HepG2 (cell line): ENCODE measurements around the gene TDRD9. TPM values are rescaled to one million over a fixed set of nuclear protein-coding genes. Genes with fewer than 3 reads are reported as not detected.
A peak's percentile ranks its signal among the peaks of the same experiment; 100 is the strongest.

ENCODE experiments used
- CCAR2 ChIP-seq: fragments of 200-400 bp; formaldehyde crosslinking; optimal IDR thresholded peaks from 2 replicates; pipeline ENCODE3; 2018; ENCODE audit warnings: low read depth, mild to moderate bottlenecking, low read length, moderate library complexity
- ETV5 ChIP-seq: IDR thresholded peaks from 2 replicates; pipeline ENCODE4 v1.6.1; 2018; ENCODE audit warnings: missing biosample characterization, missing genetic modification reagents, inconsistent platforms, borderline replicate concordance
- KDM6A ChIP-seq: IDR thresholded peaks from 2 replicates; pipeline ENCODE4 v1.6.1; 2016; ENCODE audit warnings: low read depth
- KLF12 ChIP-seq: sonication (generic); formaldehyde crosslinking; IDR thresholded peaks from 2 replicates; pipeline ENCODE4 v1.4.0; 2020; ENCODE audit warnings: missing genetic modification reagents, borderline replicate concordance
- KLF16 ChIP-seq, 2 experiments: sonication (generic) in 1 of 2; formaldehyde crosslinking in 1 of 2; IDR thresholded peaks; 2 replicates each; pipeline versions ENCODE4 v1.6.1 to v1.8.0; 2016 to 2023; ENCODE audit warnings: missing genetic modification reagents in 2 of 2, missing compliant biosample characterization in 1 of 2
- KMT2B ChIP-seq: IDR thresholded peaks from 2 replicates; pipeline ENCODE4 v1.6.1; 2016; ENCODE audit warnings: missing genetic modification reagents, missing compliant biosample characterization
- NKX3-1 ChIP-seq: sonication (generic); formaldehyde crosslinking; IDR thresholded peaks from 2 replicates; pipeline ENCODE4 v1.5.0; 2020; ENCODE audit warnings: missing genetic modification reagents
- SP2 ChIP-seq: sonication (generic); formaldehyde crosslinking; IDR thresholded peaks from 2 replicates; pipeline ENCODE4 v1.5.1; 2020; ENCODE audit warnings: mild to moderate bottlenecking, missing genetic modification reagents
- SPEN ChIP-seq: sonication (generic); formaldehyde crosslinking; IDR thresholded peaks from 2 replicates; pipeline ENCODE4 v1.5.1; 2020; ENCODE audit warnings: low read depth, mild to moderate bottlenecking, missing genetic modification reagents
- ZNF207 ChIP-seq: fragments of 450-650 bp; IDR thresholded peaks from 2 replicates; pipeline ENCODE4 v1.6.1; 2016; ENCODE audit warnings: antibody characterized with exemption, borderline replicate concordance
- ZNF3 ChIP-seq: IDR thresholded peaks from 2 replicates; pipeline ENCODE4 v1.7.0; 2017; ENCODE audit warnings: inconsistent platforms
- ZNF556 ChIP-seq: sonication (generic); formaldehyde crosslinking; IDR thresholded peaks from 2 replicates; pipeline ENCODE4 v1.4.0; 2020; ENCODE audit warnings: mild to moderate bottlenecking, missing genetic modification reagents, borderline replicate concordance
- ZNF629 ChIP-seq: sonication (generic); formaldehyde crosslinking; conservative IDR thresholded peaks from 2 replicates; pipeline ENCODE4 v1.5.0; 2020; ENCODE audit warnings: missing genetic modification reagents
- ZNF839 ChIP-seq: sonication (generic); formaldehyde crosslinking; IDR thresholded peaks from 2 replicates; pipeline ENCODE4 v1.4.0; 2020; ENCODE audit warnings: missing genetic modification reagents, mild to moderate bottlenecking, borderline replicate concordance
- ZSCAN20 ChIP-seq: sonication (generic); formaldehyde crosslinking; IDR thresholded peaks from 2 replicates; pipeline ENCODE4 v1.4.0; 2020; ENCODE audit warnings: missing genetic modification reagents, mild to moderate bottlenecking, borderline replicate concordance
- polyA plus RNA-seq, 8 experiments: library from polyadenylated mRNA; depleted of rRNA in 3 of 8; stranded (reverse) in 7 of 8; unstranded in 1 of 8; fragments of >200 nt; fragmentation: Illumina TruSeq in 4 of 8; extraction: Trizol in 4 of 8; gene quantifications; 2 replicates each; pipeline versions ENCODE4 v1.2.1 to v1.2.3, GENCODE V29; 2011 to 2016; ENCODE audit warnings: low read depth in 4 of 8, missing spikeins in 1 of 8, mixed read lengths in 1 of 8; ENCODE audit not compliant: insufficient read depth in 1 of 8
- total RNA-seq, 5 experiments: library from RNA; depleted of rRNA; stranded (reverse); fragments of >200 nt; fragmentation: Illumina TruSeq; extraction: Trizol; gene quantifications; 2 replicates each; pipeline ENCODE4 v1.2.3, GENCODE V29; 2016; ENCODE audit warnings: low read depth in 1 of 5
- TF ChIP-seq, protein P1 (sequence below): sonication (generic); formaldehyde crosslinking; IDR thresholded peaks from 2 replicates; pipeline ENCODE4 v1.8.1; 2023; ENCODE audit warnings: mild to moderate bottlenecking, inconsistent platforms, moderate library complexity, missing genetic modification reagents, borderline replicate concordance
- TF ChIP-seq, protein P2 (sequence below): IDR thresholded peaks from 2 replicates; pipeline ENCODE4 v1.6.1; 2016
- TF ChIP-seq, protein P3 (sequence below): sonication (generic); formaldehyde crosslinking; IDR thresholded peaks from 2 replicates; pipeline ENCODE4 v1.9.0; 2022; ENCODE audit warnings: low read depth, missing genetic modification reagents
- TF ChIP-seq, protein P4 (sequence below): sonication (generic); formaldehyde crosslinking; conservative IDR thresholded peaks from 2 replicates; pipeline ENCODE4 v1.4.0; 2020; ENCODE audit warnings: mild to moderate bottlenecking, missing genetic modification reagents, moderate library complexity
- TF ChIP-seq, protein P5 (sequence below): sonication (generic); formaldehyde crosslinking; IDR thresholded peaks from 2 replicates; pipeline ENCODE4 v1.5.1; 2020; ENCODE audit warnings: missing genetic modification reagents, mild to moderate bottlenecking, borderline replicate concordance

TDRD9 gene
- total and polyA plus RNA-seq, 2 of the 13 experiments (the other 11 are each of a cell fraction or from before 2014, with no cell fraction given), result not detected

DNA sequence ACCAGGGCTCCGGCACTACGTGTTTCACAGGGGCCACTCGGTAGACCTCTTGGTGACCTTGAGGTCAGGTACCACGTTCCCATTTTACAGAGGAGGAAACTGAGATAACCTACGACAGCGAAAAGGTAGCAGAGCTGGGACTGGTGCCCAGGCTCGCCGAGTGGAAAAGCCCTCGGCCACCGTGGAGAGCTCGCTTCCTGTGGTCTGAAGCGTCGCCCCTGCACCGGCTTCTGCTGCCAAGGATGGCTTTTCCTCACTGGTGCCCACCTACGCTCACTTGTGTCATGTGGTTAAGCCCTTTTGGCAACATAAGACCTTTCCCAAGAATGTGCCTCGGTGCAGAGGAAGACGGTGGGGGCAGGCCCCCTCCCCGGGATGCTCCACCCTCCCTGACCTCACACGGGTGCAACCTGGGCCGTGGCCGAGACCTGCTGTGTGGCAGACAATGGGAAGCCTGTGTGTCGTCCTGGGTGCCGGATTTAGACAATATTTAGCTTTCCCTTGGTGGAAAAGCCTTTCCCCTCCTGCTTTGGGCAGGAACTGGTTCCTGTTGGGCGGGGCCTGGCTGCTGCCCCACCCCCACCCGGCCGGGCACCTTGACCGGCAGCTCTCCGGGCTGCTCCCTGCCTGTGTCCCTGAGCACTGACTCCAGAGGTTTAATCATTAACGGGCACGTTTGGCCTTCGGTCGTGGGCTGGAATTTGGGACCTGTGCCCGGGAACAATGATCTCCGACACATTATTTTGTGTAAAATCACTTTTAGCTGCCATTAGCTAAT lies 48.5 kb upstream of the TDRD9 start (continued):
- TF ChIP-seq ZNF207, result no peak
- peak; percentile 91 for TF ChIP-seq ETV5 (CRISPR knock-in tag)
- peak; percentile 77; the same call in 1 of the 2 replicates for TF ChIP-seq ZNF839 (CRISPR knock-in tag)
- TF ChIP-seq, protein P1, sequence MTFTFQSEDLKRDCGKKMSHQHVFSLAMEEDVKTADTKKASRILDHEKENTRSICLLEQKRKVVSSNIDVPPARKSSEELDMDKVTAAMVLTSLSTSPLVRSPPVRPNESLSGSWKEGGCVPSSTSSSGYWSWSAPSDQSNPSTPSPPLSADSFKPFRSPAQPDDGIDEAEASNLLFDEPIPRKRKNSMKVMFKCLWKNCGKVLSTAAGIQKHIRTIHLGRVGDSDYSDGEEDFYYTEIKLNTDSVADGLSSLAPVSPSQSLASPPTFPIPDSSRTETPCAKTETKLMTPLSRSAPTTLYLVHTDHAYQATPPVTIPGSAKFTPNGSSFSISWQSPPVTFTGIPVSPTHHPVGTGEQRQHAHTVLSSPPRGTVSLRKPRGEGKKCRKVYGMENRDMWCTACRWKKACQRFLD (CRISPR knock-in tag), result no peak
- TF ChIP-seq KDM6A (CRISPR knock-in tag), result peak; percentile 54; the same call in 1 of the 2 replicates
- peak; percentile 18; the same call in 1 of the 2 replicates for TF ChIP-seq KMT2B
- peak; percentile 85; the same call in 1 of the 2 replicates for TF ChIP-seq ZNF556 (CRISPR knock-in tag)
- TF ChIP-seq, protein P2, sequence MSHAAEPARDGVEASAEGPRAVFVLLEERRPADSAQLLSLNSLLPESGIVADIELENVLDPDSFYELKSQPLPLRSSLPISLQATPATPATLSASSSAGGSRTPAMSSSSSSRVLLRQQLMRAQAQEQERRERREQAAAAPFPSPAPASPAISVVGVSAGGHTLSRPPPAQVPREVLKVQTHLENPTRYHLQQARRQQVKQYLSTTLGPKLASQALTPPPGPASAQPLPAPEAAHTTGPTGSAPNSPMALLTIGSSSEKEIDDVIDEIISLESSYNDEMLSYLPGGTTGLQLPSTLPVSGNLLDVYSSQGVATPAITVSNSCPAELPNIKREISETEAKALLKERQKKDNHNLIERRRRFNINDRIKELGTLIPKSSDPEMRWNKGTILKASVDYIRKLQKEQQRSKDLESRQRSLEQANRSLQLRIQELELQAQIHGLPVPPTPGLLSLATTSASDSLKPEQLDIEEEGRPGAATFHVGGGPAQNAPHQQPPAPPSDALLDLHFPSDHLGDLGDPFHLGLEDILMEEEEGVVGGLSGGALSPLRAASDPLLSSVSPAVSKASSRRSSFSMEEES (CRISPR knock-in tag), result peak; percentile 63
- TF ChIP-seq, protein P3, sequence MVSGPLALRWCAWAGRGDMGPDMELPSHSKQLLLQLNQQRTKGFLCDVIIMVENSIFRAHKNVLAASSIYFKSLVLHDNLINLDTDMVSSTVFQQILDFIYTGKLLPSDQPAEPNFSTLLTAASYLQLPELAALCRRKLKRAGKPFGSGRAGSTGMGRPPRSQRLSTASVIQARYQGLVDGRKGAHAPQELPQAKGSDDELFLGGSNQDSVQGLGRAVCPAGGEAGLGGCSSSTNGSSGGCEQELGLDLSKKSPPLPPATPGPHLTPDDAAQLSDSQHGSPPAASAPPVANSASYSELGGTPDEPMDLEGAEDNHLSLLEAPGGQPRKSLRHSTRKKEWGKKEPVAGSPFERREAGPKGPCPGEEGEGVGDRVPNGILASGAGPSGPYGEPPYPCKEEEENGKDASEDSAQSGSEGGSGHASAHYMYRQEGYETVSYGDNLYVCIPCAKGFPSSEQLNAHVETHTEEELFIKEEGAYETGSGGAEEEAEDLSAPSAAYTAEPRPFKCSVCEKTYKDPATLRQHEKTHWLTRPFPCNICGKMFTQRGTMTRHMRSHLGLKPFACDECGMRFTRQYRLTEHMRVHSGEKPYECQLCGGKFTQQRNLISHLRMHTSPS (CRISPR knock-in tag), result peak; percentile 60
- TF ChIP-seq SP2, result 0 out of 2 replicates have a peak, but pooled peaks have one; percentile 10
- peak; percentile 31; the same call in 1 of the 2 replicates for TF ChIP-seq SPEN
- peak in 1 of 2 experiments; percentile 85; a peak in 2 of 4 replicates for TF ChIP-seq KLF16 (CRISPR knock-in tag; IDR thresholded peaks at IDR 0.05)
- peak; percentile 100 for TF ChIP-seq ZNF629
- TF ChIP-seq ZSCAN20 (CRISPR knock-in tag), result 0 out of 2 replicates have a peak, but pooled peaks have one; percentile 45
- TF ChIP-seq KLF12 (CRISPR knock-in tag), result peak; percentile 89; the same call in 1 of the 2 replicates
- TF ChIP-seq CCAR2, result no peak
- no peak for TF ChIP-seq ZNF3 (CRISPR knock-in tag)
- TF ChIP-seq NKX3-1 (CRISPR knock-in tag), result no peak
- TF ChIP-seq, protein P4, sequence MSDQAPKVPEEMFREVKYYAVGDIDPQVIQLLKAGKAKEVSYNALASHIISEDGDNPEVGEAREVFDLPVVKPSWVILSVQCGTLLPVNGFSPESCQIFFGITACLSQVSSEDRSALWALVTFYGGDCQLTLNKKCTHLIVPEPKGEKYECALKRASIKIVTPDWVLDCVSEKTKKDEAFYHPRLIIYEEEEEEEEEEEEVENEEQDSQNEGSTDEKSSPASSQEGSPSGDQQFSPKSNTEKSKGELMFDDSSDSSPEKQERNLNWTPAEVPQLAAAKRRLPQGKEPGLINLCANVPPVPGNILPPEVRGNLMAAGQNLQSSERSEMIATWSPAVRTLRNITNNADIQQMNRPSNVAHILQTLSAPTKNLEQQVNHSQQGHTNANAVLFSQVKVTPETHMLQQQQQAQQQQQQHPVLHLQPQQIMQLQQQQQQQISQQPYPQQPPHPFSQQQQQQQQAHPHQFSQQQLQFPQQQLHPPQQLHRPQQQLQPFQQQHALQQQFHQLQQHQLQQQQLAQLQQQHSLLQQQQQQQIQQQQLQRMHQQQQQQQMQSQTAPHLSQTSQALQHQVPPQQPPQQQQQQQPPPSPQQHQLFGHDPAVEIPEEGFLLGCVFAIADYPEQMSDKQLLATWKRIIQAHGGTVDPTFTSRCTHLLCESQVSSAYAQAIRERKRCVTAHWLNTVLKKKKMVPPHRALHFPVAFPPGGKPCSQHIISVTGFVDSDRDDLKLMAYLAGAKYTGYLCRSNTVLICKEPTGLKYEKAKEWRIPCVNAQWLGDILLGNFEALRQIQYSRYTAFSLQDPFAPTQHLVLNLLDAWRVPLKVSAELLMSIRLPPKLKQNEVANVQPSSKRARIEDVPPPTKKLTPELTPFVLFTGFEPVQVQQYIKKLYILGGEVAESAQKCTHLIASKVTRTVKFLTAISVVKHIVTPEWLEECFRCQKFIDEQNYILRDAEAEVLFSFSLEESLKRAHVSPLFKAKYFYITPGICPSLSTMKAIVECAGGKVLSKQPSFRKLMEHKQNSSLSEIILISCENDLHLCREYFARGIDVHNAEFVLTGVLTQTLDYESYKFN (CRISPR knock-in tag), result peak; percentile 96
- TF ChIP-seq, protein P5, sequence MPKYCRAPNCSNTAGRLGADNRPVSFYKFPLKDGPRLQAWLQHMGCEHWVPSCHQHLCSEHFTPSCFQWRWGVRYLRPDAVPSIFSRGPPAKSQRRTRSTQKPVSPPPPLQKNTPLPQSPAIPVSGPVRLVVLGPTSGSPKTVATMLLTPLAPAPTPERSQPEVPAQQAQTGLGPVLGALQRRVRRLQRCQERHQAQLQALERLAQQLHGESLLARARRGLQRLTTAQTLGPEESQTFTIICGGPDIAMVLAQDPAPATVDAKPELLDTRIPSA (CRISPR knock-in tag), result no peak
